NB4 (cell line): ENCODE data around the gene ABCB9.

ENCODE experiments used
- CTCF ChIP-seq: IDR thresholded peaks from one replicate; pipeline ENCODE4 v1.5.1; 2012; ENCODE audit warnings: low read depth, low read length
- POLR2A ChIP-seq: IDR thresholded peaks from 2 replicates; pipeline ENCODE4 v1.6.1; 2011; ENCODE audit warnings: mild to moderate bottlenecking; ENCODE audit not compliant: insufficient read length; ENCODE audit errors: extremely low read depth
- TF ChIP-seq, protein P1 (sequence below): IDR thresholded peaks from 2 replicates; pipeline ENCODE4 v1.6.1; 2011; ENCODE audit warnings: low read depth, low read length

GRCh38 chr12:122960193-122960569 is 6.1 kb downstream of the ABCB9 start:
- TF ChIP-seq CTCF (no peak), POLR2A (no peak)
- TF ChIP-seq, protein P1, sequence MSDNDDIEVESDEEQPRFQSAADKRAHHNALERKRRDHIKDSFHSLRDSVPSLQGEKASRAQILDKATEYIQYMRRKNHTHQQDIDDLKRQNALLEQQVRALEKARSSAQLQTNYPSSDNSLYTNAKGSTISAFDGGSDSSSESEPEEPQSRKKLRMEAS = no peak
